NB4 (cell line): ENCODE measurements around the gene GAS6.
"Not testable (repeated sequence)": the region's sequence is repeated elsewhere in the genome, so short reads cannot be mapped to it uniquely, and the experiment has no call there.

Source experiments
- DNase-seq: peaks from one replicate; pipeline ENCODE4 v3.0.0; 2010; ENCODE audit warnings: low read depth
- H3K4me3 ChIP-seq: one replicate; pipeline ENCODE4 v1.5.1; 2011; ENCODE audit warnings: mild to moderate bottlenecking, low read depth, low read length, moderate library complexity
- CTCF ChIP-seq: IDR thresholded peaks from one replicate; pipeline ENCODE4 v1.5.1; 2012; ENCODE audit warnings: low read depth, low read length
- MAX ChIP-seq: IDR thresholded peaks from 2 replicates; pipeline ENCODE4 v1.6.1; 2011; ENCODE audit warnings: low read depth, low read length
- MYC ChIP-seq: IDR thresholded peaks from 2 replicates; pipeline ENCODE4 v1.6.1; 2011; ENCODE audit warnings: low read depth, low read length
- POLR2A ChIP-seq: IDR thresholded peaks from 2 replicates; pipeline ENCODE4 v1.6.1; 2011; ENCODE audit warnings: mild to moderate bottlenecking; ENCODE audit not compliant: insufficient read length; ENCODE audit errors: extremely low read depth

The GAS6 gene

GRCh38 chr13:113835461-113836270, 28.2 kb downstream of the GAS6 start:
- DNase-seq, result peak; percentile 58
- no peak overlapping the region for H3K4me3 ChIP-seq
- no peak for TF ChIP-seq POLR2A
- TF ChIP-seq MYC, result no peak
- TF ChIP-seq MAX, result no peak
- TF ChIP-seq CTCF, result no peak

- no peak for TF ChIP-seq MYC
- TF ChIP-seq POLR2A, result no peak
- TF ChIP-seq MAX, result no peak
- TF ChIP-seq CTCF, result no peak
- no peak overlapping the region for H3K4me3 ChIP-seq
- no peak for DNase-seq
Measured at GRCh38 chr13:113834496-113835200, 29.2 kb downstream of the GAS6 start.

GRCh38 chr13:113834006-113834405, 29.9 kb downstream of the GAS6 start:
- DNase-seq, H3K4me3 ChIP-seq: not testable (repeated sequence)

GRCh38 chr13:113833111-113833830, 30.6 kb downstream of the GAS6 start:
- no peak for DNase-seq
- no peak overlapping the region for H3K4me3 ChIP-seq
- no peak for TF ChIP-seq CTCF
- no peak for TF ChIP-seq MYC
- TF ChIP-seq MAX, result no peak
- TF ChIP-seq POLR2A, result no peak

GRCh38 chr13:113832631-113833030, 31.2 kb downstream of the GAS6 start:
- no peak for DNase-seq
- TF ChIP-seq POLR2A (no peak), CTCF (no peak), MYC (no peak), MAX (no peak)
- H3K4me3 ChIP-seq, result no peak overlapping the region

- no peak for TF ChIP-seq MAX
- no peak for TF ChIP-seq CTCF
- no peak for TF ChIP-seq POLR2A
- no peak for TF ChIP-seq MYC
- H3K4me3 ChIP-seq, result no peak overlapping the region
- no peak for DNase-seq
Measured at GRCh38 chr13:113832205-113832604, 31.7 kb downstream of the GAS6 start.
